GM19452 (cell line): Measurements from ENCODE around the gene RHOH.

ENCODE experiments used
- ATAC-seq: cut with Tn5 transposase; IDR thresholded peaks from one replicate; pipeline ENCODE4 v1.9.1; 2021; ENCODE audit not compliant: unreplicated experiment

The RHOH gene

GRCh38 chr4:40204507-40205258 lies 7.9 kb downstream of the RHOH start:
- ATAC-seq, result no peak

DNA sequence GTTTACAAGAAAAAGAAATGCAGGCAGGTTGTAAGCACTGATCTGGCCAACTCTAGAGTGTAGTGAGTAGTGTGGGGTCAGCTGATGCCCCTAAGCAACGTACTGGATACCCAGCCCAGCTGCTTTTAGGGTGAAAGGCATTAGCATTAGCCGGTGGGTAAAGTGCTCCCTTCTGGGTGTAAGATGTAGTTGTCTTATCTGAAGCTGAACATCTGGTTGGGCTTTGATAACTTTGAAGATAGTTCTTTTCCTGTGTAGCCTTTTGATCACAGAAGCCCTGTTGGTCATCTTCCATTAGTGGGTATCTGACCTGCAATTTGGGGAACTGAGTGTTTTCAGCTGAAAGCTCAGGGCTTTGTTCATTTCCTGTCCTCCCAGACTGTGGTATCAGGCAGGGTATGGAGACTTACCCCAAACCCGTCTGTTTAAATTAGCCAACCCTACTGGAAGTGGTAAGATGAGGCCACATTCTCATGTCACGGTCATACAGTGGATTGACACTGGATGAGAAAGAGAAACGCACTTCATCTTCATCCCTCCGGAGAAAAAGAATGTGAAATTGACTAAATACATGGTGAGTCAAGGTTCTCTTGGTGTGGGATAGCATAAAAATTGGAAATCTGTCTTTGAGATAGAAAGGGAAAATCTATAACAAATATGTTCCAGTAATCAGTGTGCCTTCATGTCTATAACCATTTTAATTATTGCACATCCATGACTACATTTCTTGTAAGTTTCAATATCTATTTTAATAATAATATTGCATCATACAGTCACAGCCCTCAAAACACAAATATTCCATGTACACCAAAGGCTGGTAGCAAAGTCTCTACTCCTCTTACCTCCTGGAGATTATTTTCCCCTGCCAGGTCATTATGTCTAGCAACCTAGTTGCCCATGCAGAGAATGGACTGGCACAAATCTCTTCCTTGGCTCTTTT lies 8.7 kb downstream of the RHOH start:
- ATAC-seq, result peak; percentile 62

DNA sequence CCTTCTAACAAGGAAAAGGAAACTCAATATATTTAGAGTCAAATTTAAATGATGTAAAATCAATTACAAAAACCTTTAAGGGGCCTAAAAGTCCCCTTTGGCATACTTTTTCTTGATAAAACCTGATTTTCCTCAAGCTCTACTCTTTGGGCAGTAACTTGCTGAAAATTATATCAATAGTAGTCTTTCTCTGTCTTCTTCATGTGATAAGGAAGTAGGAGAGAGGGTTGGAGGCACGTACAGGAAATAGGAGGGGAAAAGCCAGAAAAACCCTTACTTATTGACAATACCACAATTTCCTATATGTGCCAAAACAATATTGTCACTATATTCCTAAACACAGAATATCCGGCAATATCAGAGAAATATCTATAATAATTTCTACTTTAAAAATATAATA lies 9.6 kb downstream of the RHOH start:
- ATAC-seq, result no peak

- no peak for ATAC-seq
These were observed 12.6 kb downstream of the RHOH start for GRCh38 chr4:40209401-40209800.

DNA sequence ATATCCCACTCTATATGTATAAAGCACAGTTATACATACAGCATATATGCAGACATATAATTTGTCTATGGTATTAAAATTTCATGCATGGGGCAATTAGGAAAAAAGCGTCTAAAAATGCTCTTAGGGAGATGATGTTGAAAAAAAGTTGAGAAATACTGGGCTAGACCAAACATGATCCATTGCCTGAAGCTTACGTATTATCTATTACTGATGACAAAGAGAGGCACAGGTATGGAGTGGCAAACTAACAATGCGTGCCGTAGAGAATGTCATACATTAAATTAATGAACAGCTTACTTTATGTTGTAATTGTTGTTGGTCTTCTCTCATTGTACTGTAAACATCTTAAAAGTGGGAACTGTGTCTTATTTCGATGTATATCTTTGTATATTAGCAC lies 13.9 kb downstream of the RHOH start:
- no peak for ATAC-seq

- ATAC-seq, result no peak
These were observed 14.7 kb downstream of the RHOH start for GRCh38 chr4:40211224-40212185.

- ATAC-seq, result no peak
These were observed 16.1 kb downstream of the RHOH start for GRCh38 chr4:40212674-40213527.

GRCh38 chr4:40214038-40214437 lies 17.2 kb downstream of the RHOH start:
- ATAC-seq, result no peak

GRCh38 chr4:40214661-40215418 lies 18.0 kb downstream of the RHOH start:
- no peak for ATAC-seq

- no peak for ATAC-seq
These were observed 20.0 kb downstream of the RHOH start for GRCh38 chr4:40216622-40217366.

- ATAC-seq, result no peak
These were observed 24.9 kb downstream of the RHOH start for GRCh38 chr4:40221744-40222143.

- ATAC-seq, result no peak
These were observed 26.5 kb downstream of the RHOH start for GRCh38 chr4:40223343-40223742.

- no peak for ATAC-seq
These were observed 27.6 kb downstream of the RHOH start for GRCh38 chr4:40224432-40224831.

- ATAC-seq, result no peak
These were observed 28.7 kb downstream of the RHOH start for GRCh38 chr4:40225497-40225896.

DNA sequence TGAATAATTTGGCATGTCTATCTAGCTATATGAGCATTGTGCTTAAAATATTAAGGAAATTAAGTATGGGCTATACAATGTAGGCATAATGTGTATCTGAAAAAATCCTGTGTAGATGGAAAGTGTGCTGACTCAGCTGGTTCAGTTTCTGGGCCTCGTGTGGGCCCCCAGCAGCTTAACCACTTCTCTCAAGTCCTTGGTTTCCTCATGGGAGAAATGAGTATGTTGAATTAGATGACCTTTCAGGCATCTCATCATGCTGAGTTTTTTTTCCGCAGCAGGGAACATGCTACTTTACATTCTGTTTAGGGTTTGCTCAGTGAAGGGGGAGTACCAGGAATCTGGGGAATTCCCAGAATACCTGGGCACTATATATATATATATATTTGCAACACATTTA lies 30.5 kb downstream of the RHOH start:
- ATAC-seq, result peak; percentile 51

- peak; percentile 48 for ATAC-seq
These were observed 31.9 kb downstream of the RHOH start for GRCh38 chr4:40228497-40229365.

GRCh38 chr4:40231316-40231863 lies 34.6 kb downstream of the RHOH start:
- no peak for ATAC-seq
